Epithelial cell of proximal tubule (primary cell): Measurements from ENCODE around the gene SORCS2. TPM values are rescaled to one million over a fixed set of nuclear protein-coding genes. Genes with fewer than 3 reads are reported as not detected.

ENCODE experiments used
- DNase-seq: peaks from one replicate; pipeline ENCODE4 v3.0.0-alpha.2; 2011; ENCODE audit warnings: low read depth
- H3K4me3 ChIP-seq: 2 replicates; pipeline ENCODE4 v1.5.1; 2011; ENCODE audit warnings: low read depth, mild to moderate bottlenecking, low read length
- total RNA-seq: library from RNA; depleted of rRNA; stranded (reverse); fragments of >200 nt; gene quantifications from 2 replicates; pipeline ENCODE4 v1.2.3, GENCODE V29; 2015
- TF ChIP-seq, protein P1 (sequence below): conservative IDR thresholded peaks from 2 replicates; pipeline ENCODE4 v1.5.1; 2012; ENCODE audit warnings: low read depth, mild to moderate bottlenecking, low read length

Gene SORCS2
- total RNA-seq, 1 donor from 2014 or later = 0.29 TPM

DNA sequence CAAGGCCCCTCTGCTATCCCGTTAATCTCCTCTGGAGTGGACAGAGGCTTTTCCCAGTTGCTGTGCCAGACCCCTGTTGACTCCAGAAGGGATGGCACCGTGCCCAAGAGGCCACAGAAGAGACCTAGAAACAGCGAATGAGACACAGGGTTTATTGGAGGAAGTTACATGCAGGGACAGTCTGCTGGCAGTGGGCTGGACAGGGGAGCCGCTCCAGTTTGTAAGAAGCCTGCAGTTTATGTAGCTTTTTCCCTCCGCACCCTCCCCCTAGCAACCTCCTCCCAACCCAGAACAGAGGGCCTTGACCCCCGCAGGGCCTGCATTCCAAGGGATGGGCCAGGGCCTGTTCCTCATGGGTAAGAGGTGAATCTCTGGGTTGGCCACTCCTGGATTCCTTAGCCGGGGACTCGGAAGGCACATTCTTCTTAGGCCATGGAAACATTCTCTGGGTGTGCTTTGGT lies 459.2 kb downstream of the SORCS2 start:
- no peak for DNase-seq
- no peak overlapping the region for H3K4me3 ChIP-seq
- TF ChIP-seq, protein P1, sequence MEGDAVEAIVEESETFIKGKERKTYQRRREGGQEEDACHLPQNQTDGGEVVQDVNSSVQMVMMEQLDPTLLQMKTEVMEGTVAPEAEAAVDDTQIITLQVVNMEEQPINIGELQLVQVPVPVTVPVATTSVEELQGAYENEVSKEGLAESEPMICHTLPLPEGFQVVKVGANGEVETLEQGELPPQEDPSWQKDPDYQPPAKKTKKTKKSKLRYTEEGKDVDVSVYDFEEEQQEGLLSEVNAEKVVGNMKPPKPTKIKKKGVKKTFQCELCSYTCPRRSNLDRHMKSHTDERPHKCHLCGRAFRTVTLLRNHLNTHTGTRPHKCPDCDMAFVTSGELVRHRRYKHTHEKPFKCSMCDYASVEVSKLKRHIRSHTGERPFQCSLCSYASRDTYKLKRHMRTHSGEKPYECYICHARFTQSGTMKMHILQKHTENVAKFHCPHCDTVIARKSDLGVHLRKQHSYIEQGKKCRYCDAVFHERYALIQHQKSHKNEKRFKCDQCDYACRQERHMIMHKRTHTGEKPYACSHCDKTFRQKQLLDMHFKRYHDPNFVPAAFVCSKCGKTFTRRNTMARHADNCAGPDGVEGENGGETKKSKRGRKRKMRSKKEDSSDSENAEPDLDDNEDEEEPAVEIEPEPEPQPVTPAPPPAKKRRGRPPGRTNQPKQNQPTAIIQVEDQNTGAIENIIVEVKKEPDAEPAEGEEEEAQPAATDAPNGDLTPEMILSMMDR = no peak

DNA sequence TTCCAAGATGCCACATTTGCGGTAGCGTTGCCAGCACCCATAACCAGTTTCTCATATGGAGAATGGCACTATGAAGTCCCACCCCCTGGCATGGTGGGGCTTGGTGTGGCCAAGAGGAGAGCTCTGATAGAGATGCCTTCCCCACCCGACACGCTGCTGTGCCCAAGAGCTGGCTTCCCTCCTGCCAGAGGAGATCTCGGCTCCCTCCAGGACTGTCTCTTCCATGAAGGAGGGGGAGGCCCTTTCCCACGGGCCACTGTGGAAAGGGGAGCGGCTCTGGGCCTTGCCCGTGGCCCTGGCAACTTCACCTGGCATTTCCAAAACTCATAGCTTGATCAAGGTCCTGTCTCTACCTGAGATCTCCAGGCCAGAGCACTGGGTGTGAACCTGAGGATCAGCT lies 459.7 kb downstream of the SORCS2 start:
- TF ChIP-seq, protein P1 = no peak
- DNase-seq = no peak
- no peak overlapping the region for H3K4me3 ChIP-seq

DNA sequence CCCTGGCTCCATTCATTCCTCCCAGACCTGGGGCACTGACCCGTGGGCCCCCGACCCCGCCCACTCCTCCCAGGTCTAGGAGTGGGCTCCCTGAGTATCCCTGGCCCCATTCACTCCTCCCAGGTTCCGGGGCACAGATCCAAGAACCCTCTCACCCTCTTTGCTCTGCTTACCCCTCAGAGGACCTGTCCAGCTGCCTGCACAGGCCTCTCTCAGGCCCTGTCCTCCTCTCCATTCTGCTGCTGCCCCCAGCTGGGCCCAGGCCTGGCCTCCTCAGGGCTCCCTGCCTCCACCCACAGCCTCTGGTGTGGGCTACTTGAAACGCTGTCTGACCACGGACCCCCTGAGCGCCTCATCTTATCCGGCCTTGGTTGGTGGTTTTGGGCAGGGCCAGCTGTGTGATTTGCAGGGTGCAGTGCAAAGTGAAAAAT lies 460.1 kb downstream of the SORCS2 start:
- TF ChIP-seq, protein P1 = no peak
- H3K4me3 ChIP-seq = no peak overlapping the region
- DNase-seq = no peak

DNA sequence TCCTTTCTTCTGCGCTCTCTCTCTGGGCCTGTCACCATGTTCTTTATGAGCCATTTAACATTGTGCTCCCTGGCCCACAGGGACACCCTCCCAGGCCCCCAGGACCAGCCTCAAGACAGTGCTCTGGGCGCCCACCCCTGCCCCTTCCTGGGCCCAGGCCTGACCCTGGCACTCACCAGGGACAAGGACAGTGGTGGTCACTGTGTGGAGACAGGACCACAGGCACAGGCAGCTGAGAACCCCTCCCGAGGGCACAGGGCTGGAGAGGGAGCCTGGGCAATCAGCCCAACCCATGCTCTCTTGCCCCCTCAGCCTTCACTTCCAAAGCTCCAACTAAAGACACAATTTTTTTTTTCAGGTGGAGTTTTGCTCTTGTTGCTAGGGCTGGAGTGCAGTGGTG lies 460.6 kb downstream of the SORCS2 start:
- DNase-seq = no peak
- TF ChIP-seq, protein P1 = no peak
- no peak overlapping the region for H3K4me3 ChIP-seq

DNA sequence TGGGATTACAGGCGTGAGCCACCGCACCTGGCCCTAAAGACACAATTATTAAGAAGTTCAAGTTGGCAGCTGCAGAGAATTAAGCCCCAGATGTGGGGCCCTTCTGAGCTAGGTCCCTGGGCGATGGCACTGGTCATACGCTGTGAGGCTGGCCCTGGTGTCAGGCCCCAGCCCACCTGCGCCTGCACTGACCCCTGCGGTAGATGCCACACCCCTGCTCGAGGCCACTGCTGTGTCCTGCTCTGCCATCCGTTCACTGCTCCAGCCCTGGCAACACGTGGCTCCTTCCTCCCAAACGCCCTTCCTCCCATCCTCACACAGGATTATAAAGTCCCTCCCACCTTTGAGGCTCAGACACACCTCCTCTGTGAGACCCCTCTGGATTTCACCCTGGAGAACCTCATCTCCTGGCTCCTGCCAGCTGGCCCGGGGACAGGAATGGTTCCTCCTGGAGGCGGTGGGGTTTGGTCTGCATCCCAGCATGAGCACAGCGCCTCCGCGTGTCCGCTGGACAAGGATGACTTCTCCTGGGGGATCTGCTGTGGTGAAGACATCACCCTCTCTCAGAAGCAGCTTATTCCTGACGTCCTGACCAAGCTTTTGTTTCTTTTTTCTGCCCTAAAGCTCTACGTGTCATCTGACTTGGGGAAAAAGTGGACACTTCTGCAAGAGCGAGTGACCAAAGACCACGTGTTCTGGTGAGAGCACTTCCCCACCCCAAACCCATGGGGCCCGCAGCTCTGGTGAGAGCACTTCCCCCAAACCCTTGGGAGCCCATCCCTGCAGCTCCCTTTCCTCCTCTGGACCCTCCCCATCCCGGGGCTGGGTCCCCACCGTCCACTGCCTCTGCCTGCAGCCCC lies 461.4 kb downstream of the SORCS2 start:
- TF ChIP-seq, protein P1 = no peak
- no peak overlapping the region for H3K4me3 ChIP-seq
- no peak for DNase-seq

DNA sequence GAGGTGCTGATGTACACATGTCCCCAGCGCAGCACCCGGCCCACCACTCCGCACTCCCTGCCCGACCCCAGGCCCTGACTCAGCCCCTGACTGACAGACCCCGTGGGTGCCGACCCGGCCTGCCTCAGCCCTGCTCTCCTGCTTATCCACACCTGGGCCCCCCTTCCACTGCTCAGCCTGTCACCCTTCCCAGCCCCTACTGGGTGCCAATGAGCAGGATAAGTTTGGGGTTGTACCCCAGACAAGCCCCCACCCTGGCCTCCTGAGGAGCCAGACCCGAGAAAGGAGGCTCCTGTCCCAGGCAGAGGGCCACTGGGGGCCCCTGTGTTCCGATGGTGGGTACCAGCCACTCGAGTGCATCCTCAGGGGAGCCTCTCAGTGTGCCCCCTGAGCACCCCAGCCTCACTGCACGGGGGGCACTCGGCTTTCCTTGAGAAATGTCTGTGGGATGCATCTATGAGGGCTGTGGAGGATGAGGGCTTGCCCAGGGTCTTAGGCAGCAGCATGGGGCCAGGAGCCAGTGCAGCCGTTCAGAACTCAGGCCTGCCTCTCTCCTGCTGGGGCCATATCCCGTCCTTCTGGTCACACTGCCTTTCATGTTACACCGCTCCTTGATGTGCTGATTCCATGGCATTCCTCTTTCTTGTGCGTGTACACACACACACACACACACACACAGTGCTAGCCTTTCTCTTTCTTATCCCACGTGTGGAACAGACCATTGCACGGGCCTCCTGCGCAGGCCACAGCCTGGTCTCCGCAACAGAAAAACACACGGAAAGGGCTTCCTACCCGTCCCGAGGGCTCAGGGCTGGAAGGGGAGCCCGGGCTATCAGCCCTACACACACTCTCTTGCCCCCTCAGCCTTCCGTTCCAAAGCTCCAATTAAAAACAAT lies 462.5 kb downstream of the SORCS2 start:
- TF ChIP-seq, protein P1 = no peak
- no peak overlapping the region for H3K4me3 ChIP-seq
- DNase-seq = no peak
